ENCODE results near the gene TFCP2L1.

DNA sequence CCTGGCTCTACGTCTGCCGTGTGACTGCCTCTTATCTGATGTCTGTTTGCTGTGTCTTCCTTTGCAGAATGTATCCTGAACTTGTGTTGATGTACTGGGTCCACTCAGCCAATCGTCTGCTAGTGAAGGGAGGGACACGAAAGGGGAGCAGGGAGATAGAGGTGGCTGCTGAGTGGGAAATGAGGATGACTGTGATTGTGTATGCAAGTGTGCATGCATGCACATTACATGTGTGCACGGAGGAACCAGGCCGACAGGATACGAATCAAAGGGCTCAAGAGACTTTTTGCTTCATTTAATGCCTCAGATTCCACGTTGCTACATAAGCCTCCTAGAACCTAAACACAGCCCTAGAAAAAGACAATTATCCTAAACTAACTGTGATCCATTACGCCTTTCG is 111.2 kb downstream of the TFCP2L1 start:
- TF ChIP-seq, protein P1, sequence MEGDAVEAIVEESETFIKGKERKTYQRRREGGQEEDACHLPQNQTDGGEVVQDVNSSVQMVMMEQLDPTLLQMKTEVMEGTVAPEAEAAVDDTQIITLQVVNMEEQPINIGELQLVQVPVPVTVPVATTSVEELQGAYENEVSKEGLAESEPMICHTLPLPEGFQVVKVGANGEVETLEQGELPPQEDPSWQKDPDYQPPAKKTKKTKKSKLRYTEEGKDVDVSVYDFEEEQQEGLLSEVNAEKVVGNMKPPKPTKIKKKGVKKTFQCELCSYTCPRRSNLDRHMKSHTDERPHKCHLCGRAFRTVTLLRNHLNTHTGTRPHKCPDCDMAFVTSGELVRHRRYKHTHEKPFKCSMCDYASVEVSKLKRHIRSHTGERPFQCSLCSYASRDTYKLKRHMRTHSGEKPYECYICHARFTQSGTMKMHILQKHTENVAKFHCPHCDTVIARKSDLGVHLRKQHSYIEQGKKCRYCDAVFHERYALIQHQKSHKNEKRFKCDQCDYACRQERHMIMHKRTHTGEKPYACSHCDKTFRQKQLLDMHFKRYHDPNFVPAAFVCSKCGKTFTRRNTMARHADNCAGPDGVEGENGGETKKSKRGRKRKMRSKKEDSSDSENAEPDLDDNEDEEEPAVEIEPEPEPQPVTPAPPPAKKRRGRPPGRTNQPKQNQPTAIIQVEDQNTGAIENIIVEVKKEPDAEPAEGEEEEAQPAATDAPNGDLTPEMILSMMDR (IDR thresholded peaks at IDR 0.05; ENCODE audit: insufficient read depth, low read length, poor library complexity, severe bottlenecking): no peak
- TF ChIP-seq EZH2phosphoT487 (conservative IDR thresholded peaks at IDR 0.05; ENCODE audit: low read length): no peak
